Measurements from ENCODE around the gene SERINC1.
A peak's percentile ranks its signal among the peaks of the same experiment; 100 is the strongest.
"Not testable (repeated sequence)": the region's sequence is repeated elsewhere in the genome, so short reads cannot be mapped to it uniquely, and the experiment has no call there.

SERINC1 gene

DNA sequence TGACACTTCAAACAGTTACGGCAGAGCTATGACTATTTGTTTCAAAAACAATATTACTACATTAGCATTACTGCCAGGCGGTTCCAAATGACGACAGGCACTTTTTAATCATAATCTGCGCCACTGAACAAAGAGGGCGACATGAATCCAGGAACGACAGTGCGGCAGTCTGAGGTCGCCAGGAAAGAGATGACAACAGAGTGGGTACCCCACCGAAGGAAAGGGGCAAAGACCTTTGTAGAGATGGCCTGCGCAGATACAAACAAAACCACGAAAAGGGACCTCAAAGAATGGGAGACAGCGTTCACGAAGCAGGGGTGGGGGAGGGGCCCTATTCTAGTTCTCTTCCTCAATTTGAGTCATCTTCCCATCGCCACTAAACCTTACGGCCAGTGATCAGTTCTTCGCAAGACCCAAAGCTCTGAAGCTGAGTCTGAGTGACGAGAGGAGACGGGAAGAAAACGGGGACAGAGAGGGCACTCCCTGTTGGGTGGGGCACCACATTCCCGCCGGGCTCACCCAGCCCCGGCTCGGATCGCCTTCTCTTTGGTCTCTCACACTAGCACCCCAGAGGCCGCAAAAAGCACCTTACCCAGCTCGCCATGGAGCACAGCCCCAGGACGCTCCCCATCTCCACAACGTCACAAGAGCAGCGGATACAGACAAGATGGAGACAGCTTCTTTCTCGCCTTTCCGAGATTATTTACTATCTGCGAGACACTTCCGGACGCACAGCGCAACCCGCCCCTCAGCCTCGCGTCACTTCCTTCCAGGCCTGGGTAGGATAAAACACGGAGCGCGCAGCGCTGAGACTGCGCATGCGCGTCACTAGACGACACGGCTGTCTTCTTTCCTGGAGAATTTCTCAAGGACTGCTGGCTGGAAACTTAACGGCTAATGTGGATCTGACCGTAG, at the start of gene SERINC1:
Gene SERINC1, minus strand, starts transcription at position 701 of the 915 bp plus-strand sequence. Its CDS starts 70 bp downstream, at position 631.
- peak; percentile 98 for FAIRE-seq

DNA sequence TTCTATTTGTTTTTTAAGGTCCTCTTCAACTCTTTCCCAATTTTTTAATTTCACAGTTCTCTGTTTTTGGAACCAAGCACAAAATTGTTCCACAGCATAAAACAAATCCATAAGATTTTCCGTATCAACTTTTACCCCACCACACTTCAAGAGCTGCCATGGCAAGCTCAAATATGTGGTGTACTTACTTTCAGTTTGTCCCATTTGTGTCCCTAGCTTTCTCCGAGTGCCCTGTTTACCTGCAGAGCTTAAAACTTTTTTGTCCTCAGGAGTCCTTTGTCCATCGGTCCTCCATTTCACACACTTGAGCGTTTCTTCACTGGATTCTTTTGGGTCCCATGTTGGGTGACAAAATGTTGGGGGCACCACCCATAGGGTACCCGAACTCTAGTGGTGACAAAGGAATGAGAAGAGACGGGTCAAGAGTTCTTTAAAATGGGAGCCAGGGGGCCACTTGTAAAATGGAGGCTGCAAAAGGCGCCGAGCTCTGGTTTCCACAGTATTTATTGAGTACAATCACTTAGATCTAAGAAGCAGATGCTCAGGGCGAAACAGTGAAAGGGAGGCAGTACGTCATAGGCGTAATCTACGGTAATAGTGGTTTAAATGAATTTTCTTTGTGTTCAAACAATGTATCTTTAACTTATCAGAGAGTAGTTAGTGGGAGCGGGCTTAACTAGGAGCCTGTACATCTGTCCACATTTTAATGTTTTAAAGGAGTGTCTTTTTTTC, 39.8 kb upstream of the SERINC1 start:
- no peak for FAIRE-seq

DNA sequence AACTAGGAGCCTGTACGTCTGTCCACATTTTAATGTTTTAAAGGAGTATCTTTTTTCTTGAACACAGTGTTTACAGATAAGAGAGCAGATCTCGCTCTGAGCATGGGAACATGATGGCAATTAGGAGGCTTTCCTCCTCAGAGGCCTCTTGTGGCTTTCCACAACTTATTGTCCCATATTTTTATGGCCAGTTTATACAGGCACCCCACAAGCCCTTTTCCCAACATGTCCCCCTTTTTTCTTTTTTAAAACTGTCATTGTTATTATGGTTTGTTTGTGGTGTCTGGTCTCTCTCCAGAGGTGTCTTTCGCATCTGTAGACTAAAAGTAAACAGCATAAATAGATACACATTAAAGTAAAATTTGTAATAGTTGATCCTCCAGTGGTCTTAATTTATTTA, 33.6 kb upstream of the SERINC1 start:
- FAIRE-seq, result not testable (repeated sequence)

DNA sequence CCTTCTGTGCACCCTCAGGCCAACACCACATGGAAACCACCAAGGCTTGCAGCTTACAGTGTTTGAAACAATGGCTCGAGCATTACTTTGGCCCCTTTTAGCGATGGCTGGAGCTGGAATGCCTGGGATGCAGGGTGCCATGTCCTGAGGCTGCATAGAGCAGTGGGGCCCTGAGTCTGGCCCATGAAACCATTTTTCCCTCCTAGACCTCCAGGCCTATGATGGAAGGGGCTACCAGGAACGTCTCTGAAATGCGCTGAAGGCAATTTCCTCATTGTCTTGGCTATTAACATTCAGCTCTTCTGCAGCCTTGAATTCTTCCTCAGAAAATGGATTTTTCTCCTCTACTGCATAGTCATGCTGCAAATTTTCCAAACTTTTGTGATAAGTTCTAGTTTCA, 29.9 kb upstream of the SERINC1 start:
- no peak for FAIRE-seq

DNA sequence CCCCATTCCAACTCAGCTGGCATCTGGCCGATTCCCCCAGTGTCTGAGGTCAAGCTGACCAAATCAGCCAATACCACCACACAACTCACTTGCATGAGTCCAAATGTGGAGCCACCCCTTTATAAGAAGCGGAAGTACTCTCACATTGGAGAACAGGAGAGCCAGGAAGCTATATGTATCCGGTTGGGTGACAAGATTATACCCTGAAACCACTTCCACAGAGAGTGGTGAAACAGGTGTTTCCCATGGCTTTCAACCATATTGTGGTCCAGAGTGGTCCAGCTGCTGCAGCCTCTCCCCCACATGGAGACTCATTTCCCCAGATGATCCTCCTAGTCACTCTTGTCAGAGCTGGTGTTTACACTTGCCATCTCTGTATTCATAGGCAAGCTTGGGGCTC, 24.0 kb upstream of the SERINC1 start:
- FAIRE-seq, result no peak

DNA sequence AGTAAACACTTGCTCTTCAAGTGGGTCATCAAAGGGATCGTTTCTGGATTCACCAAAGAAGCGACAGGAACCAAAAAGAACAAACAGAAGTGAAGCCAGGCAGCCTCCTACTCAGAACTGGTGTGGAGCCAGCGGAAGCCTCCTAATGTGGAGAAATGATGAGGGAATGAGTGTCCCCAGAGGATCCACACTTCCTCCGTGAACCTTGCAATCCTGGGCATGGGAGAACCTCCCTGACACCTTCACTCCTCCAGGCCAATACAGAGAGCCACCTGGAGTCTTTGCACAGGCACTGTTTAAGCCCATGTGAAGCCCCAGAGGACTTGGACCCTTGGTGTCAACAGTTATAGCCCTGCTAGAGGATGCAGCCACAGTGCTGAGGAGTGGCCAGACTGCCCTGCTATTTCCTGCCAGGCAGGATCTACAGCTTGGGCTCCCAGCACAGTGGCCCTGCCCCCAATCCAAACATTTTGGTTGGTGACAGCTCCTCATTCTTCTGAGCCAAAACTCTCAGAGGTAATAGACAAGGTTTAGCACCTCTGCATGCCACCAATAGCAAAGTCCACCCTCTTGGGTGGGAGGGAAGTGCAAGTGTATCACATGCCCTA, 23.2 kb upstream of the SERINC1 start:
- no peak for FAIRE-seq

DNA sequence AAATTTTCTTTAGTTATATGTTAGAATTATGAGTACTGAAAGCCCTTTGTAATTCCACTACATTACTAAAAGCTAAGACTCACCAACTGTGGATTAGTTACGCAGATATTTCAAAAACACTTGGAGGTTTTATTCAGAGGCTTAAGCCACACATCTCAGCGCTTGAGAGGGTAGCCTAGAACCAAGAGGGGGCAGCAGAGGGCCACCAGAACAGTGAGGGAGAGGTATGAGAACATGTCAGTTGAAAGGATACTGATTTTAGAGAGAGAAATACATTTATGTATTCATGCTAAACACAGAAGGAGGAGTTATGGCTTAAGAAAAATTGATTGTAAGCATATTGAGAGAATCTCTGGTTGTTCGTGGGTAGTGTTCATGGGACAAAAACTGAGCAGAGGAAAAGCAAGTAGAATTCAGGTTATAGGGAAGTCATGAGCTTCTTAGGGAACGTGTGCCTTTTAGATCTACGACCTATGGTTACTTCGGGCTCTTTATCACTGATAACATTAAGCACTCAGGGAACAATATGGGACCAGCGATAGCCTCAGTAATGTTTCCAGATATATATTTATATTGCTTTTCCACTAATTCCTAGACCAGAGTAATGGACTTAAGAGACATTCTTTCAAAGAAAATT, 20.4 kb upstream of the SERINC1 start:
- peak; percentile 94 for FAIRE-seq

DNA sequence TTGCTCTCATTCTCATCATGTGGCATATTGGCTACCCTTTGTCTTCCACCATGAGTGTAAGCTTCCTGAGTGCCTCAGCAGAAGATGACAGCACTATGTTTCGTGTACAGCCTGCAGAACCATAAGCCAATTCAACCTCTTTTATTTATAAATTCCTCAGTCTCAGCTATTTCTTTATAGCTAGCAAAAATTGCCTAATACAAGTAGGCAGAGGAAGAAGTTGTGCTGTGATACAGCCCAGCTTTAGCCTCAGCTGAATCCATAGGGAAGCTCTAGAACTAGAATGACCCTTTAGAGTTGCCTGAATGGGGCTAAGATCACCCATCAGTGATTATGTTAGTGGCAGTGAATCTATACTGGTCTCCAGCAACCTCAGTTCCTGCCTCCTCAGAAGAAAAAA, 19.0 kb upstream of the SERINC1 start:
- FAIRE-seq, result no peak

DNA sequence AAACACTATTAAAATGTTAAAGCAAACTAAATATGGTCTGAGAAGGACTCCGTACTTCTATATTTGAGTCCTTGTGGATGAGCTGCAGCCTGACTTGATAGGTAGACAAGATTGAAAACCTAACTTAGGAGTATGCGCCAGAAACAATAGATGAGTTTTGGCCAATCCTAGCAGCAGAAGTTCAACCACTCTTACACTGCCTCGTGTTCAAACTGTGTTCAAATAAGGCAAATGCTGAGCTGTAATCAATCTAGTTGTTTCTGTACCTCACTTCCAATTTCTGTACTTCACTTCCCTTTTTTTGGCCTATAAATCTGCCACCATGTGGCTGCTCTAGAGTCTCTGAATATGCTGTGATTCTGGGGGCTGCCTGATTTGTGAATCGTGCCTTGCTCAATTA, 13.2 kb upstream of the SERINC1 start:
- FAIRE-seq, result no peak

DNA sequence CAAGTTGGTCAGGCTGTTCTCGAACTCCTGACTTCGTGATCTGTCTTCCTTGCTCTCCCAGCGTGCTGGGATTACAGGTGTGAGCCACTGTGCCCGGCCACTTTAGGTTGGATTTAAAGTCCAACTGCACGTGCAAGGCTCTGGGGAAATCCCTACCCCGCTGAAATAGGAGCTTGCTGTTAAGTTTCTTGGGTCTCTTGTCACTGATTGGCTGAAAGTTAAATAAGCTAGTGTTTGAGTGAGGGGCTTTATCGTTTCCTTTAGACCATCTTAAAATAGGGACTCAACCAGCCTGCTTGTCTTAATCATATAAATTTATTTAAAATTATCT, 11.1 kb upstream of the SERINC1 start:
- FAIRE-seq, result no peak

DNA sequence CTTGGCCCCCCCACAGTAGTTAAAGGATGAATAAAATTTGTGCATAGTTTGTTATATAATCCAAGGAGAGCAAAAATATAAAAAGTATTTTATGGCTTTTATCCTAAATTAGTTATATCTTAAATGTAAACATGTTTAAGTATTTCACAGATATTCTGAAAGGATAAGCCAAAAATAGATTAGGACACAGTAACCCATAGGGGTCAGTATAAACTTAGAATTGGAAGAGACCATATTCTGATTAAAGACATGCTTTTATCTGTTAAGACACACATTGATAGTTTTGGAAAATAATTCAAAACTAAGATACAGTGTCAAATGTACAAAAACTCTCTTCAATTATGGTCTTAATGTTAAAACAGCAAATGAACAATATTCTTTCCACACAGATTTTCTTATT, 4.5 kb upstream of the SERINC1 start:
- peak; percentile 94 for FAIRE-seq

DNA sequence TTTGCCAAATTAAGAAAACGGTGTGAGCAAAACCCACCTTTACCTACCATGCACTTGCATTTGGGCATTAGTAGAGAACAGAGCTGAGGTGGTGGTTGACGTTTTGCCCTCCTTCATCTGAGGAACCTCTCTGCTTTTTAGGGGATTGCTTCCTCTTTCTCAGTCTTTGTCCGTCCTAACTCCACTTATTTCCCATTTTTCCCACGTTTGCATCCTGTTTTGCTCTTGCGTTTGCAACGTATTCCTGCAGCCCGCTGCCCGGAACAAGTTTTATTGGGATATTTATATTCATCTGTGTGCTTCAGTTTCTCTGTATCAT, 374 bp upstream of the SERINC1 start:
- no peak for FAIRE-seq

DNA sequence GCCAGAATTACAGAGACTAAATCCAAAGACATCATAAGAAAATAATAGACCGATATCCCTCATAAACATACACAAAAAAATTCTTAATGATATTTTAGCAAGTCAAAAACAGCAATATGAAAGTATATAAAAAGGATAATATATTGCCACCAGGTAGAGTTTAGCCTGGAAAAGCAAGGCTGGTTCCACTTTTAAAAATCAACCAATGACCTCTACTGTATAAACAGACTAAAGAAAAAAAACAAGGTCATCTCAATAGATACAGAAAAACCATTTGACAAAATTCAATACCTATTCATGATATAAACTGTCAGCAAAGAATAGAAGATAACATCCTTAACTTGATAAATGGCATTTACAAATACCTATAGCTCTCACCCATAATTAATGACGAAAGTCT, 9.7 kb downstream of the SERINC1 start:
- FAIRE-seq, result peak; percentile 41

DNA sequence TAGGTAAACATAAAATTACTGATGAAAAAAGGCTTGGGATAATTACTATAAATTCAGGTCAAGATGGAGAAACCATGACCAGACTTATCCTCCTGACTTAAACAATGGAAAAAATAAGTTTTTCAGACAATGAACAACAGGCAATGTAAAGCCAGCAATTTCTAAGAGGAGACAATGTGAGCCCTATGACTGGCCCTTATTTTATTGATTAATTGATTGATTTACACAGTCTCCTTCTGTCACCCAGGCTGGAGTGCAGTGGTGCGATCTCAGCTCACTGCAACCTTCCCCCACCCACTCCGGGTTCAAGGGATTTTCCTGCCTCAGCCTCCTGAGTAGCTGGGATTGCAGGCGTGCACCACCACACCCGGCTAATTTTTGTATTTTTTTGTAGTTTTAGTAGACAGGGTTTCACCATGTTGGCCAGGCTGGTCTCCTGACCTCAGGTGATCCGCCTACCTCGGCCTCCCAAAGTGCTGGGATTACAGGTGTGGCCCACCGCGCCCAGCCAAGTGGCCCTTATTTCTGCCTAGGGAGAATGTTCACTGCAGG, 11.7 kb downstream of the SERINC1 start:
- not testable (repeated sequence) for FAIRE-seq

DNA sequence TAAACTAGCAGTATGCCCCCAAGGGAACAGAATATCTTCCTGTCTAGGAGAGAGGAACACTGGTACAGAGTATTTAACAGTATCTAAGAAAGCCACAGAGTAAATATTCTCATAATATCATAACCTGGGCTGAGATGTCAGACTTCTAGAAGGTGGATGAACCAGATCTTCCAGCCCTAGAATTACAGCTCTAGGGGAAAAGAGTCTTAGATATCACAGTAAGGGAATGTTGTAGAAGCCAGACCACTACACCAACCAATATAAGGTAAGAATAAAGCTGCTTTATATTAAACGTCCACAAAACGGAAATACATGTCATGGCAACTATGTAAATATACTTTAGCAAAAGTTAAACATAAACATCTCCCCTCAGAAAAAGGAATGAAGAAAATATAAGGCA, 12.4 kb downstream of the SERINC1 start:
- FAIRE-seq, result peak; percentile 67

DNA sequence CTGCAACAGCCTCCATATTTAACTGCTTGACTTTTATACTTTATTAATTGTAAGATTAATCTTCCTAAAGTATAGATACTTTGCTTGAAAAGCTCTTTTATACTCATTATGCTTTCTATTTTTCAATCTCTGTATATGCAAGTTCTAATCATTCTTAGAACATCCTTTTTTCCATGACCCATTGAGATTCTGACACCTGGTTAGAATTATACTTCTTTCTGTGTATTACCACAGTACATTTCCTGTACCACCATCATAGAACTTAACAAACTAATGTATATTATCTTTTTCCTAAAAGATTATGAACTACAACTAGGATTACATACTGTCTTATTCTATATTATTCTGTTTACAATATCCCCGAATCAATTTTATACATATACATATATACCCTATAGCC, 13.5 kb downstream of the SERINC1 start:
- FAIRE-seq, result no peak

DNA sequence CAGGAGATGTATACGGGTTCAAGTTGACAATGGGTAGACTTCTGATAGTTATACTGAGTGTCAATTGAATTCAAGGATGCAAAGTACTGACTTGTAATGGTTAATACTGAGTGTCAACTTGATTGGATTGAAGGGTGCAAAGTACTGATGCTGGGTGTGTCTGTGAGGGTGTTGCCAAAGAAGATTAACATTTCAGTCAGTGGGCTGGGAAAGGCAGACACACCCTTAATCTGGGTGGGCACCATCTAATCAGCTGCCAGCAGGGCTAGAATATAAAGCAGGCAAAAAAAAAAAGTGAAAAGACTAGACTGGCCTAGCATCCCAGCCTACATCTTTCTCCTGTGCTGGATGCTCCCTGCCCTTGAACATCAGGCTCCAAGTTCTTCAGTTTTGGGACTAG, 16.5 kb downstream of the SERINC1 start:
- FAIRE-seq, result not testable (repeated sequence)

DNA sequence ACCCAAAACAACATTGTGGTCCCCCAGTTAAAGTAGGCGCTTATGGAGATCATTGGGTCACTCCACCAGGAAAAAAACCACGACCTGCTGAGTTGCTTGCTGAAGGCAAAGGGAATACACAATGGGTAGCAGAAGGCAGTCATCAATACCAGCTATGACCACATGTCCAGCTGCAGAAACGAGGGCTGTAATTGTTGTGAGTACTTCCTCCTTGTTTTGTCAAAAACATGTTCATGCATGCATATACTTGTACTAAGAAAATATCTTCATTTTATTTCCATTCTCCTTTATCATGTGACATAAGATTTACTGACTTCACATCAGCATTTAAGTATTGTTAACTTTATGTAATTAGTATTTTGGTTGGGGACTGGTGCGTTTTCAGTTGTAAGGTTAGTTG, 16.9 kb downstream of the SERINC1 start:
- FAIRE-seq, result no peak

DNA sequence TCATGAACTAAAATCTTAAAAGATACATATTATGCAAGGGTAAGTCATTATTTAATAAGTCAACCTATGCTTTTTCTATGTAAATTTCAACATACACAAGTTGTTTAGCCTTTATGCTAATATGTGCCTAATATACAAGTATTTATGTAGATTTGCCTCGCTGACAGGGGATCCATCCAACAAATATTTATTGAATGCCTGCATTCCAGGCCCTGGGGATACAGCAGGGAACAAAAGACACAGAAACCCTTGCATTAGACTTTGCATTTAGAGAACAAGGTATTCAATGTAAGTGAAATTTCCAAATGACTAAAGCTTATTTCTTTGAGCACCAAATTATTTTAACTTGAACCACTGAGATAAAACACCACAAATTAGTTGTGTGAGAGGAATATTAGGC, 19.1 kb downstream of the SERINC1 start:
- no peak for FAIRE-seq

DNA sequence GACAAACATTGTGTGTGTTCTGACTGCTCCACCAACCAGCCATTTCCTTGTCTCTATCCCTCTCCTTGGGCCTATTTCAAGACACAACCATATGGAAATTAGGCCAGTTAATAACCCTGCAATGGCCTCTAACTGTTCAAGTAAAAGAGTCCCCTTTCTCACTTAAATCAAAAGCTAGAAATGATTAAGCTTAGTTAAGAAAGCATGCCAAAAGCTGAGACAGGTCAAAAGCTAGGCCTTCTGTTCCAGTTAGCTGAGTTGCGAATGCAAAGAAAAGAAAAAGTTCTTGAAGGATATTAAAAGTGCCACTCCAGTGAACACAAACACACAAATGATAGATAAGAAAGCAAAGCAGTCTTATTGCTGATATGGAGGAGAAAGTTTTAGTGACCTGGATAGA, 22.5 kb downstream of the SERINC1 start:
- FAIRE-seq, result no peak

DNA sequence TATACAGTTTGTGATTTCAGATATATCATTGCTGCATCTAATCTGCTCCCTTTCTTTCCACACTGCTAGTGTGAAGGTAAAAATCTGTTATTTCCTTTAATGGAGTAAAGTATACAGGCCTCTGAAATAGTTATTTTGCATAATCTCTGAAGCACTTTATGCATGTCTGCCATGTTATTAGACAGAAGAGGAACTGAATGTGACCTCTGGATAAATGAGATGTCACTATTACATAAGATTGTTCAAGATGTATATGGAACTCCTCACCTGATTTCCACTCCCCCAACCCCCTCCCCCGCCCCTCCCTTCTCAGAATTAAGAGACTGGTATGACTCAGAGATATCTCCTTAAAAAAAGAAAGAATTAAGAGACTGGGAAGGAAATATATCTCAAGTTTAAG, 26.3 kb downstream of the SERINC1 start:
- no peak for FAIRE-seq

DNA sequence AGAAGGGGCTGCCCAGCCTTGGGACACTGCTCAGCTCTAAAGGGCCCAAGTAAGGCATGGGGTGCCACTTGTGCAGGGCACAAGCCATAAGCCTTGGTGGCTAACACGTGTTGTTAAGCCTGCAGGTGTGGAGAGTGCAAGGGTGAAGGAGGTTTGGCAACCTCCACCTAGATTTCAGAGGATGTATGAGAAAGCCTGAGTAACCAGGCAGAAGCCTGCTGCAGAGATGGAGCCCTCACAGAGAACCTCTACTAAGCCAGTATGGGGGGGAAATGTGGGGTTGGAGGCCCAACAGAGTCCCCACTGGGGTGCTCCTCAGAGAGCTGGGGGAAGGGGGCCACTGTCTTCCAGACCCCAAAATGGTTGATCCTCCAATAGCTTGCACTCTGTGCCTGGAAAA, 32.6 kb downstream of the SERINC1 start:
- no peak for FAIRE-seq

DNA sequence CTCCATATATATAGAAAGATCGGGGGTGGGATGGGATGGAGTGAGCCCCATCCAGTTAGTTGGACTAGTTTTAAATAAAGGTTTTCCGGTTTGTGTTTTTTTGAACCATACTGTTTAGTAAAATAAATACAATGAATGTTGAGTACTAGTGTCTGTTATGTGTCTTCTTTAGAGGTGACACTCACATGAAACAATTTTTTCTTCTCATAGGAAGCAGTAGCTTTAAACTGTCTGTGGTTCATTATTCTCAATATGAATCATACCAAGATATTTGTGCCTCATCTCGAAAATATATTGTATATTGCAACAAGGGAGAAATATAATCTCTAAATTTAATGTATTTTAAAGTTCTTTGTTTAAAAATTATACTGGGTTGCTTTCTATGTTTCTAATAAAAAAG, 38.8 kb downstream of the SERINC1 start:
- FAIRE-seq, result no peak
